HepG2 (cell line): ENCODE data around the gene FBF1. TPM values are rescaled to one million over a fixed set of nuclear protein-coding genes. Genes with fewer than 3 reads are reported as not detected.

Experiments
- ARHGAP35 ChIP-seq: sonication (generic); formaldehyde crosslinking; IDR thresholded peaks from 2 replicates; pipeline ENCODE4 v1.9.0; 2022; ENCODE audit warnings: mild to moderate bottlenecking, inconsistent platforms, moderate library complexity, missing genetic modification reagents, borderline replicate concordance
- CBFB ChIP-seq: sonication (generic); formaldehyde crosslinking; IDR thresholded peaks from 2 replicates; pipeline ENCODE4 v1.4.0; 2020; ENCODE audit warnings: missing genetic modification reagents
- ELF3 ChIP-seq: IDR thresholded peaks from 2 replicates; pipeline ENCODE4 v1.6.1; 2016; ENCODE audit warnings: missing genetic modification reagents, missing compliant biosample characterization
- GLMP ChIP-seq: sonication (generic); formaldehyde crosslinking; IDR thresholded peaks from 2 replicates; pipeline ENCODE4 v1.9.0; 2021; ENCODE audit warnings: missing genetic modification reagents, mild to moderate bottlenecking, borderline replicate concordance
- GMEB1 ChIP-seq: sonication (generic); formaldehyde crosslinking; IDR thresholded peaks from 2 replicates; pipeline ENCODE4 v1.5.1; 2020; ENCODE audit warnings: missing genetic modification reagents, mild to moderate bottlenecking, borderline replicate concordance
- KAT7 ChIP-seq: IDR thresholded peaks from 2 replicates; pipeline ENCODE4 v1.6.1; 2018; ENCODE audit warnings: borderline replicate concordance, missing compliant biosample characterization
- KDM1A ChIP-seq: IDR thresholded peaks from 2 replicates; pipeline ENCODE4 v1.6.1; 2016; ENCODE audit warnings: missing compliant biosample characterization
- KDM3A ChIP-seq: IDR thresholded peaks from 2 replicates; pipeline ENCODE4 v1.6.1; 2018; ENCODE audit warnings: low read depth, missing compliant biosample characterization
- MZF1 ChIP-seq: sonication (generic); formaldehyde crosslinking; IDR thresholded peaks from 2 replicates; pipeline ENCODE4 v1.8.1; 2023; ENCODE audit warnings: mild to moderate bottlenecking, missing genetic modification reagents, borderline replicate concordance
- RBAK ChIP-seq: sonication (generic); formaldehyde crosslinking; IDR thresholded peaks from 2 replicates; pipeline ENCODE4 v1.5.1; 2020; ENCODE audit warnings: mild to moderate bottlenecking, missing genetic modification reagents
- REL ChIP-seq: sonication (generic); formaldehyde crosslinking; conservative IDR thresholded peaks from 2 replicates; pipeline ENCODE4 v1.8.0; 2022; ENCODE audit warnings: mild to moderate bottlenecking, missing genetic modification reagents, moderate library complexity
- ZBTB10 ChIP-seq: sonication (generic); formaldehyde crosslinking; IDR thresholded peaks from 2 replicates; pipeline ENCODE4 v1.4.0; 2020; ENCODE audit warnings: missing genetic modification reagents, borderline replicate concordance
- ZBTB2 ChIP-seq: sonication (generic); formaldehyde crosslinking; IDR thresholded peaks from 2 replicates; pipeline ENCODE4 v1.8.0; 2022; ENCODE audit warnings: low read depth, missing genetic modification reagents
- ZFP41 ChIP-seq: sonication (generic); formaldehyde crosslinking; IDR thresholded peaks from 2 replicates; pipeline ENCODE4 v1.4.0; 2020; ENCODE audit warnings: mild to moderate bottlenecking, missing genetic modification reagents, borderline replicate concordance
- ZNF138 ChIP-seq: sonication (generic); formaldehyde crosslinking; IDR thresholded peaks from 2 replicates; pipeline ENCODE4 v1.5.0; 2020; ENCODE audit warnings: mild to moderate bottlenecking, low read depth, missing genetic modification reagents
- ZNF713 ChIP-seq: sonication (generic); formaldehyde crosslinking; IDR thresholded peaks from 2 replicates; pipeline ENCODE4 v1.4.0; 2020; ENCODE audit warnings: mild to moderate bottlenecking, missing genetic modification reagents
- polyA plus RNA-seq, 8 experiments: library from polyadenylated mRNA; depleted of rRNA in 3 of 8; stranded (reverse) in 7 of 8; unstranded in 1 of 8; fragments of >200 nt; fragmentation: Illumina TruSeq in 4 of 8; extraction: Trizol in 4 of 8; gene quantifications; 2 replicates each; pipeline versions ENCODE4 v1.2.1 to v1.2.3, GENCODE V29; 2011 to 2016; ENCODE audit warnings: low read depth in 4 of 8, missing spikeins in 1 of 8, mixed read lengths in 1 of 8; ENCODE audit not compliant: insufficient read depth in 1 of 8
- total RNA-seq, 5 experiments: library from RNA; depleted of rRNA; stranded (reverse); fragments of >200 nt; fragmentation: Illumina TruSeq; extraction: Trizol; gene quantifications; 2 replicates each; pipeline ENCODE4 v1.2.3, GENCODE V29; 2016; ENCODE audit warnings: low read depth in 1 of 5
- TF ChIP-seq, protein P1 (sequence below): sonication (generic); formaldehyde crosslinking; conservative IDR thresholded peaks from 2 replicates; pipeline ENCODE4 v1.4.0; 2020; ENCODE audit warnings: missing genetic modification reagents

The FBF1 gene
- total and polyA plus RNA-seq, 2 of the 13 experiments (the other 11 are each of a cell fraction or from before 2014, with no cell fraction given) = 2.4 to 8.1 TPM

DNA sequence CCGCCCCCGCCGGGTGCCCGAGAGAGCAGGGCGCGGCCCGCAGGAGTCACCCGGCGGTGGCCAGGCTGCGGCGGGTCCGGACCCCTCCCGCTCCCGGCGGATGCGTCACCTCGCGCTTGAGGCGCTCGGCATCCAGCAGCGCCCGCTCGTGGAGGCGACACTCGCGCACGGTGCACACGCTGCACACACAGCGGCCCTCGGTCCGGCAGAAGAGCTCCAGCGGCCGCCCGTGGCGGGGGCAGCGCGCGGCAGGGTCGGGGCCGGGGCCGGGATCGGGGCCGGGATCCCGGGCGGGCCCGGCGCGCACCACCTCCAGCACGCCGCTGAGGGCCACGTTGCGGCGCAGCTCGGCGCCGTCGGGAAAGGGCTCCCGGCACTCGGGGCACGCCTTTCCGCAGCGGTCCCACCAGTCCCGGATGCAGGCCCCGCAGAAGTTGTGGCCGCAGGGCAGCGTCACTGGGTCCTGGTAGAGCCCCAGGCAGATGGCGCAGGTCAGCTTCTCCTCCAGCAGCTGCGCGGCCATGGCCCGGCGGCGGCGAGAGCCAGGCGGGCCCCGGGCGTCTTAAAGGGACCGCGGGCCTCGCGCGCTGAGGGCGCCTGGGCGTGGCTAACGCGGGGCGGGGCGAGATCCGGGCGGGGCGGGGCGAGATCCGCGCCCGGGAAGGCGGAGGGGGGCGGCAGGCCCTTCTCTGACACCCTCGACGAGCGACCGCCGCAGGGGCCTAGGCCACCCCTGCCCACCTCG lies 44.3 kb downstream of the FBF1 start, which contains the start of gene TRIM65 (continued):
- TF ChIP-seq CBFB (CRISPR knock-in tag) (peak; percentile 63; the same call in 1 of the 2 replicates), ARHGAP35 (CRISPR knock-in tag) (peak; percentile 18; the same call in 1 of the 2 replicates), GMEB1 (CRISPR knock-in tag) (peak; percentile 65), KDM1A (no peak), RBAK (CRISPR knock-in tag) (no peak), MZF1 (CRISPR knock-in tag) (0 out of 2 replicates have a peak, but pooled peaks have one; percentile 27), ZNF713 (CRISPR knock-in tag) (0 out of 2 replicates have a peak, but pooled peaks have one; percentile 56), ELF3 (CRISPR knock-in tag) (no peak; the same call in 1 of the 2 replicates), ZFP41 (CRISPR knock-in tag) (0 out of 2 replicates have a peak, but pooled peaks have one; percentile 15), REL (CRISPR knock-in tag) (peak; percentile 96), ZBTB10 (CRISPR knock-in tag) (peak; percentile 25; the same call in 1 of the 2 replicates), ZBTB2 (CRISPR knock-in tag) (peak; percentile 90), ZNF138 (CRISPR knock-in tag) (peak; percentile 49; the same call in 1 of the 2 replicates), KAT7 (CRISPR knock-in tag) (peak; percentile 30; the same call in 1 of the 2 replicates), GLMP (CRISPR knock-in tag) (no peak), KDM3A (peak; percentile 28; the same call in 1 of the 2 replicates)
- TF ChIP-seq, protein P1, sequence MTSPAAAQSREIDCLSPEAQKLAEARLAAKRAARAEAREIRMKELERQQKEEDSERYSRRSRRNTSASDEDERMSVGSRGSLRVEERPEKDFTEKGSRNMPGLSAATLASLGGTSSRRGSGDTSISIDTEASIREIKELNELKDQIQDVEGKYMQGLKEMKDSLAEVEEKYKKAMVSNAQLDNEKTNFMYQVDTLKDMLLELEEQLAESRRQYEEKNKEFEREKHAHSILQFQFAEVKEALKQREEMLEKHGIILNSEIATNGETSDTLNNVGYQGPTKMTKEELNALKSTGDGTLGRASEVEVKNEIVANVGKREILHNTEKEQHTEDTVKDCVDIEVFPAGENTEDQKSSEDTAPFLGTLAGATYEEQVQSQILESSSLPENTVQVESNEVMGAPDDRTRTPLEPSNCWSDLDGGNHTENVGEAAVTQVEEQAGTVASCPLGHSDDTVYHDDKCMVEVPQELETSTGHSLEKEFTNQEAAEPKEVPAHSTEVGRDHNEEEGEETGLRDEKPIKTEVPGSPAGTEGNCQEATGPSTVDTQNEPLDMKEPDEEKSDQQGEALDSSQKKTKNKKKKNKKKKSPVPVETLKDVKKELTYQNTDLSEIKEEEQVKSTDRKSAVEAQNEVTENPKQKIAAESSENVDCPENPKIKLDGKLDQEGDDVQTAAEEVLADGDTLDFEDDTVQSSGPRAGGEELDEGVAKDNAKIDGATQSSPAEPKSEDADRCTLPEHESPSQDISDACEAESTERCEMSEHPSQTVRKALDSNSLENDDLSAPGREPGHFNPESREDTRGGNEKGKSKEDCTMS (CRISPR knock-in tag) = no peak
